SK-N-SH (cell line): ENCODE measurements around the gene GOPC. TPM values are rescaled to one million over a fixed set of nuclear protein-coding genes. Genes with fewer than 3 reads are reported as not detected.

Experiments
- CTCF ChIA-PET: fragments of 300-600, 350-600 bp; formaldehyde crosslinking; extraction: SDS; loops from one replicate; lab custom pipeline; 2021; lab: Yijun Ruan, JAX
- POLR2A ChIA-PET: fragments of 350-600 bp; sonication (Branson Sonifier 250); formaldehyde crosslinking; extraction: SDS; loops from one replicate; lab custom pipeline; 2020; ENCODE audit warnings: antibody characterized with exemption, inconsistent platforms; lab: Yijun Ruan, JAX
- DNase-seq: peaks from one replicate; pipeline ENCODE4 v3.0.0; 2012
- H2AFZ ChIP-seq: fragments of 200-600 bp; sonication (generic); 2 replicates; pipeline ENCODE4 v1.8.1; 2016; ENCODE audit warnings: antibody characterized with exemption, mild to moderate bottlenecking, low read depth
- H3F3A ChIP-seq: fragments of 200-600 bp; sonication (generic); replicated peaks from 2 replicates; pipeline ENCODE3; 2016; ENCODE audit warnings: antibody characterized with exemption, mild to moderate bottlenecking; ENCODE audit not compliant: insufficient read depth
- H3K27ac ChIP-seq, 2 experiments: fragments of 200-500 bp in 1 of 2; fragments of 200-600 bp in 1 of 2; sonication (Bioruptor generic) in 1 of 2; sonication (generic), shearing (Covaris generic) in 1 of 2; 2 replicates each; pipeline versions ENCODE4 v1.5.1 to v1.6.1; 2014 to 2016; ENCODE audit warnings: low read depth in 2 of 2, inconsistent platforms in 1 of 2, low read length in 1 of 2, mild to moderate bottlenecking in 1 of 2, mixed read lengths in 1 of 2
- H3K27me3 ChIP-seq: fragments of 200-600 bp; sonication (generic), shearing (Covaris generic); 2 replicates; pipeline ENCODE4 v1.6.1; 2016; ENCODE audit warnings: mixed run types; ENCODE audit not compliant: insufficient read depth
- H3K36me3 ChIP-seq, 2 experiments: fragments of 200-500 bp in 1 of 2; fragments of 200-600 bp in 1 of 2; sonication (Bioruptor generic) in 1 of 2; sonication (generic) in 1 of 2; replicated peaks in 1 of 2; 2 replicates each; pipeline versions ENCODE3 to v1.5.1; 2014 to 2016; ENCODE audit warnings: low read length in 1 of 2, mild to moderate bottlenecking in 1 of 2; ENCODE audit not compliant: insufficient read depth in 2 of 2, control insufficient read depth in 1 of 2
- H3K4me1 ChIP-seq, 2 experiments: fragments of 200-500 bp in 1 of 2; fragments of 200-600 bp in 1 of 2; sonication (Bioruptor generic) in 1 of 2; sonication (generic), shearing (Covaris generic) in 1 of 2; 2 replicates each; pipeline versions ENCODE4 v1.5.1 to v1.6.1; 2014 to 2016; ENCODE audit warnings: low read depth in 1 of 2, low read length in 1 of 2, mixed run types in 1 of 2; ENCODE audit not compliant: insufficient read depth in 2 of 2, control insufficient read depth in 1 of 2
- H3K4me2 ChIP-seq: fragments of 200-600 bp; sonication (generic), shearing (Covaris generic); 2 replicates; pipeline ENCODE4 v1.6.1; 2017; ENCODE audit warnings: mixed run types
- H3K4me3 ChIP-seq, 2 experiments: fragments of 200-500 bp in 1 of 2; fragments of 200-600 bp in 1 of 2; sonication (Bioruptor generic) in 1 of 2; sonication (generic), shearing (Covaris generic) in 1 of 2; 2 replicates each; pipeline versions ENCODE4 v1.5.1 to v1.8.1; 2014 to 2016; ENCODE audit warnings: low read depth in 2 of 2, inconsistent platforms in 1 of 2, low read length in 1 of 2, mild to moderate bottlenecking in 1 of 2, mixed read lengths in 1 of 2, moderate library complexity in 1 of 2
- H3K79me2 ChIP-seq: fragments of 200-600 bp; sonication (generic); 2 replicates; pipeline ENCODE4 v1.8.1; 2017; ENCODE audit warnings: mild to moderate bottlenecking; ENCODE audit not compliant: insufficient read depth
- H3K9ac ChIP-seq: fragments of 200-600 bp; sonication (generic); 2 replicates; pipeline ENCODE4 v1.6.1; 2017; ENCODE audit warnings: mixed run types
- H3K9me2 ChIP-seq: fragments of 200-600 bp; sonication (generic); 2 replicates; pipeline ENCODE4 v1.6.1; 2017; ENCODE audit warnings: mixed run types
- H3K9me3 ChIP-seq: fragments of 200-600 bp; sonication (generic); 2 replicates; pipeline ENCODE4 v1.6.1; 2017; ENCODE audit warnings: mixed run types, mild to moderate bottlenecking, moderate library complexity
- H4K20me1 ChIP-seq: fragments of 200-600 bp; sonication (generic); 2 replicates; pipeline ENCODE4 v1.6.1; 2017; ENCODE audit warnings: mild to moderate bottlenecking, mixed run types; ENCODE audit not compliant: insufficient read depth
- EP300 ChIP-seq, 2 experiments: IDR thresholded peaks; 2 replicates each; pipeline versions ENCODE4 v1.4.0 to v1.6.1; 2012; ENCODE audit warnings: borderline replicate concordance in 1 of 2, low read depth in 1 of 2, low read length in 1 of 2
- EZH2phosphoT487 ChIP-seq: fragments of 200-600 bp; sonication (generic); IDR thresholded peaks from 2 replicates; pipeline ENCODE4 v1.6.1; 2017; ENCODE audit warnings: low read depth, mixed run types, mild to moderate bottlenecking, antibody characterized with exemption, moderate library complexity, borderline replicate concordance
- JUND ChIP-seq: IDR thresholded peaks from 2 replicates; pipeline ENCODE4 v1.4.0; 2012
- MAX ChIP-seq: IDR thresholded peaks from 2 replicates; pipeline ENCODE4 v1.4.0; 2012; ENCODE audit warnings: low read depth
- MEF2A ChIP-seq: IDR thresholded peaks from 2 replicates; pipeline ENCODE4 v1.4.0; 2012; ENCODE audit warnings: low read depth, borderline replicate concordance
- RAD21 ChIP-seq: IDR thresholded peaks from 2 replicates; pipeline ENCODE4 v1.6.1; 2012; ENCODE audit warnings: mild to moderate bottlenecking, low read length
- RXRA ChIP-seq: IDR thresholded peaks from 2 replicates; pipeline ENCODE4 v1.4.0; 2012; ENCODE audit warnings: low read depth, mild to moderate bottlenecking, borderline replicate concordance
- SMC3 ChIP-seq: IDR thresholded peaks from 2 replicates; pipeline ENCODE4 v1.6.1; 2012; ENCODE audit warnings: low read depth, low read length, improper control_type of control experiment
- TEAD4 ChIP-seq: IDR thresholded peaks from 2 replicates; pipeline ENCODE4 v1.4.0; 2012; ENCODE audit warnings: mild to moderate bottlenecking, borderline replicate concordance; ENCODE audit not compliant: insufficient read depth
- ZBTB33 ChIP-seq: IDR thresholded peaks from 2 replicates; pipeline ENCODE4 v1.4.0; 2012; ENCODE audit warnings: low read depth, borderline replicate concordance
- WGBS: methylation state at CpG from one replicate; pipeline ENCODE4 v1.1.6; 2017; ENCODE audit warnings: low lambda C conversion rate; 5-methylcytosine and 5-hydroxymethylcytosine counted together
- polyA plus RNA-seq, 3 experiments: library from polyadenylated mRNA; depleted of rRNA; stranded (reverse); fragments of >200 nt; gene quantifications; 2 replicates each; pipeline ENCODE4 v1.2.3, GENCODE V29; 2012
- TF ChIP-seq, protein P1 (sequence below): IDR thresholded peaks from 2 replicates; pipeline ENCODE4 v1.6.1; 2012; ENCODE audit warnings: mild to moderate bottlenecking, low read depth, low read length, moderate library complexity
- TF ChIP-seq, protein P2 (sequence below): fragments of 150-350 bp; IDR thresholded peaks from 2 replicates; pipeline ENCODE4 v1.6.1; 2017; ENCODE audit warnings: antibody characterized with exemption, low read length, low read depth, borderline replicate concordance

Gene GOPC
- polyA plus RNA-seq, 1 of the 3 experiments (the other 2 are of a cell fraction), result 20.8 TPM

DNA sequence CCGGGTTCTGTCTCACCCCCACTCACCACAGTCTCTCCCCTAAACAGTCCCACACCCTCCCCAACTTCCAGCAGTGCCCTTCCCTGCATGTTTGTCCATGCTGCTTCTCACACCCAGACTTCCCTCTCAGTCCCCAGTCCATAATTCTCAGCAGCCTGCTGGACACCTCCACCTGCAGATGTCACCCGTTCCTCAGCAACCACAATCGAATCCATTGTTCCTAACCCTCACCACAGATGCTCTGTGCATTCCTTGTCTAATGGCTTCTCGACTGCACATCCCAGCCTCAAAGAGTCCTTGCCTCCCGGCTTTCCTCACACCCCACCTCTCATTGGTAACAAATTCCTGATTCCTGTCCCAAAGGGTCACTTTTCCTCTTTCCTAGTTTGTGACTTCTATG is 55.6 kb downstream of the GOPC start:
- no peaks in the 10 kb centered on the region for H3K9me2 ChIP-seq
- peaks cover 38 to 63% of the 10 kb centered on the region in 2 experiments for H3K36me3 ChIP-seq
- TF ChIP-seq, protein P1, sequence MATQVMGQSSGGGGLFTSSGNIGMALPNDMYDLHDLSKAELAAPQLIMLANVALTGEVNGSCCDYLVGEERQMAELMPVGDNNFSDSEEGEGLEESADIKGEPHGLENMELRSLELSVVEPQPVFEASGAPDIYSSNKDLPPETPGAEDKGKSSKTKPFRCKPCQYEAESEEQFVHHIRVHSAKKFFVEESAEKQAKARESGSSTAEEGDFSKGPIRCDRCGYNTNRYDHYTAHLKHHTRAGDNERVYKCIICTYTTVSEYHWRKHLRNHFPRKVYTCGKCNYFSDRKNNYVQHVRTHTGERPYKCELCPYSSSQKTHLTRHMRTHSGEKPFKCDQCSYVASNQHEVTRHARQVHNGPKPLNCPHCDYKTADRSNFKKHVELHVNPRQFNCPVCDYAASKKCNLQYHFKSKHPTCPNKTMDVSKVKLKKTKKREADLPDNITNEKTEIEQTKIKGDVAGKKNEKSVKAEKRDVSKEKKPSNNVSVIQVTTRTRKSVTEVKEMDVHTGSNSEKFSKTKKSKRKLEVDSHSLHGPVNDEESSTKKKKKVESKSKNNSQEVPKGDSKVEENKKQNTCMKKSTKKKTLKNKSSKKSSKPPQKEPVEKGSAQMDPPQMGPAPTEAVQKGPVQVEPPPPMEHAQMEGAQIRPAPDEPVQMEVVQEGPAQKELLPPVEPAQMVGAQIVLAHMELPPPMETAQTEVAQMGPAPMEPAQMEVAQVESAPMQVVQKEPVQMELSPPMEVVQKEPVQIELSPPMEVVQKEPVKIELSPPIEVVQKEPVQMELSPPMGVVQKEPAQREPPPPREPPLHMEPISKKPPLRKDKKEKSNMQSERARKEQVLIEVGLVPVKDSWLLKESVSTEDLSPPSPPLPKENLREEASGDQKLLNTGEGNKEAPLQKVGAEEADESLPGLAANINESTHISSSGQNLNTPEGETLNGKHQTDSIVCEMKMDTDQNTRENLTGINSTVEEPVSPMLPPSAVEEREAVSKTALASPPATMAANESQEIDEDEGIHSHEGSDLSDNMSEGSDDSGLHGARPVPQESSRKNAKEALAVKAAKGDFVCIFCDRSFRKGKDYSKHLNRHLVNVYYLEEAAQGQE, result no peak
- TF ChIP-seq RAD21, result peak; percentile 23; the same call in 1 of the 2 replicates
- no peak overlapping the region for H3K4me3 ChIP-seq
- no peaks in the 10 kb centered on the region for H4K20me1 ChIP-seq
- H3K27ac ChIP-seq, result peak overlapping the region in 1 of 2 experiments; percentile 77; a peak in 1 of 4 replicates
- DNase-seq, result no peak
- ChIA-PET CTCF (interaction anchor here (0.9 to 3.1 kb wide), 7 partner anchors 11 to 156 kb away, joined by 3 to 14 read pairs (median 4); no protein-coding TSS in a partner anchor), POLR2A (no interaction called here)
- no peaks in the 10 kb centered on the region for H3K9me3 ChIP-seq
- no peak overlapping the region for H3K9ac ChIP-seq
- no peak overlapping the region for H2AFZ ChIP-seq
- no peak overlapping the region for H3K4me2 ChIP-seq
- peaks cover 72% of the 10 kb centered on the region for H3F3A ChIP-seq
- H3K79me2 ChIP-seq, result peaks cover 33% of the 10 kb centered on the region
- 53% methylated on average over 5 of the region's 5 CpGs for WGBS
- peaks cover 11 to 38% of the 10 kb centered on the region in 2 experiments for H3K4me1 ChIP-seq
- no peaks in the 10 kb centered on the region for H3K27me3 ChIP-seq

GRCh38 chr6:117545161-117545595 is 57.1 kb downstream of the GOPC start:
- Histone ChIP-seq H3K4me1 (peaks cover 11 to 34% of the 10 kb centered on the region in 2 experiments), H3K9me3 (no peaks in the 10 kb centered on the region), H3K4me3 (no peak overlapping the region), H3K9me2 (no peaks in the 10 kb centered on the region), H3K27ac (peak overlapping the region; percentile 53 to 77), H3K36me3 (peaks cover 51 to 72% of the 10 kb centered on the region in 2 experiments), H3K27me3 (no peaks in the 10 kb centered on the region), H3K9ac (no peak overlapping the region), H3K79me2 (peaks cover 26% of the 10 kb centered on the region), H3K4me2 (no peak overlapping the region), H3F3A (peaks cover 77% of the 10 kb centered on the region), H4K20me1 (no peaks in the 10 kb centered on the region), H2AFZ (no peak overlapping the region)
- DNase-seq, result no peak
- WGBS, result 14% methylated on average over 4 of the region's 4 CpGs
- CTCF ChIA-PET, result interaction anchor here (1.5 kb wide), 1 partner anchor 10 kb away, joined by 9 read pairs; no protein-coding TSS in a partner anchor
- POLR2A ChIA-PET, result no interaction called here
- no peak for TF ChIP-seq SMC3
- peak; percentile 77; the same call in 1 of the 2 replicates for TF ChIP-seq RXRA
- TF ChIP-seq ZBTB33, result peak; percentile 24; the same call in 1 of the 2 replicates
- peak; percentile 60 to 87 for TF ChIP-seq EP300 (IDR thresholded peaks at IDR 0.05; ENCODE audit: borderline replicate concordance in 1 of 2, low read depth in 1 of 2, low read length in 1 of 2)
- TF ChIP-seq TEAD4, result peak; percentile 70; the same call in 1 of the 2 replicates
- no peak for TF ChIP-seq RAD21
- peak; percentile 66; the same call in 1 of the 2 replicates for TF ChIP-seq MAX
- 0 out of 2 replicates have a peak, but pooled peaks have one; percentile 23 for TF ChIP-seq MEF2A
- TF ChIP-seq, protein P2, sequence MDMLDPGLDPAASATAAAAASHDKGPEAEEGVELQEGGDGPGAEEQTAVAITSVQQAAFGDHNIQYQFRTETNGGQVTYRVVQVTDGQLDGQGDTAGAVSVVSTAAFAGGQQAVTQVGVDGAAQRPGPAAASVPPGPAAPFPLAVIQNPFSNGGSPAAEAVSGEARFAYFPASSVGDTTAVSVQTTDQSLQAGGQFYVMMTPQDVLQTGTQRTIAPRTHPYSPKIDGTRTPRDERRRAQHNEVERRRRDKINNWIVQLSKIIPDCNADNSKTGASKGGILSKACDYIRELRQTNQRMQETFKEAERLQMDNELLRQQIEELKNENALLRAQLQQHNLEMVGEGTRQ, result no peak
- TF ChIP-seq JUND, result peak; percentile 90
- no peak for TF ChIP-seq EZH2phosphoT487
- TF ChIP-seq, protein P1, result 0 out of 2 replicates have a peak, but pooled peaks have one; percentile 20
